ENCODE measurements around the gene LTBP4. TPM values are rescaled to one million over a fixed set of nuclear protein-coding genes. Genes with fewer than 3 reads are reported as not detected.
A peak's percentile ranks its signal among the peaks of the same experiment; 100 is the strongest.
"Not testable (repeated sequence)": the region's sequence is repeated elsewhere in the genome, so short reads cannot be mapped to it uniquely, and the experiment has no call there.

Gene LTBP4
- total RNA-seq (2014; rRNA removed; shearing (Covaris generic)), result 4.7 and 5.6 TPM in 2 replicates

- no peak for DNase-seq (ENCODE audit: low spot score)
These were observed at the start of gene LTBP4 for GRCh38 chr19:40601134-40601974. TSS of gene LTBP4 (plus strand) at chr19:40601369. CDS start at chr19:40601388, 19 bp downstream.

- no peak for DNase-seq (ENCODE audit: low spot score)
These were observed 48.3 kb upstream of the LTBP4 start for GRCh38 chr19:40552848-40553247.

DNA sequence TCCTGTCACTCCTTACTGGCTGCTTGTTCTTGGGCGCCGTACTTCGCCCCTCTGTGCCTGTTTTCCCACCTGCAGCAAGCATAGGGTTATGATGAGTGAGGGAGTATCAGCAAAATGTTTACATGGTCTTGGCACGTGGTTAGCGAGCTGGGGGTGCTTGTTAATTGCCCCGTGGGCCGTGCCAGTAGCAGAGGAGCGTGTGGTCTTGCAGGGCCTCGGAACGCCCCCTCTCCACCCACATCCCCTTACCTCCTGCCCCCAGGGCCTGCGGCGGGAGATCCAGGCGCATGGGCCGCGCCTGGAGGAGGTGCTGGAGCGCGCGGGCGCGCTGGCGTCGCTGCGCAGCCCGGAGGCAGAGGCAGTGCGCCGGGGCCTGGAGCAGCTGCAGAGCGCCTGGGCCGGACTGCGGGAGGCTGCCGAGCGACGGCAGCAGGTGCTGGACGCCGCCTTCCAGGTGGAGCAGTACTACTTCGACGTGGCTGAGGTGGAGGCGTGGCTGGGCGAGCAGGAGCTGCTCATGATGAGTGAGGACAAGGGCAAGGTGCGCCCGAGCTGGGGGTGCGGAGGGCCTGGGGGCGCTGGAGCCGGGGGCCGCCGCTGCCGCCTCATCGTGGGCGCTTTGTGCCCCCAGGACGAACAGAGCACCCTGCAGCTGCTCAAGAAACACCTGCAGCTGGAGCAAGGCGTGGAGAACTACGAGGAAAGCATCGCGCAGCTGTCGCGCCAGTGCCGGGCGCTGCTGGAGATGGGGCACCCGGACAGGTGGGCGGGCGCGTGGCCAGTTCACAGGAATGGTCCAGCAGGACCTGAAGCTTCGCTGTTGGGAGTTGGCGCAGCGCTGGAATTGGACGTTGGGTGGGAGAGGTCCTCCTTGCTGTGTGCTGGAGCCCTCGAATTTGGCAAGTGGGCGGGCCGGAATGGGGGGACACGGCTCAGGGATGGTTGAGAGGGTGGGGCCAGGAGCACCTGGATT is 47.0 kb upstream of the LTBP4 start:
- DNase-seq (ENCODE audit: low spot score), result no peak

GRCh38 chr19:40555978-40556689 is 45.0 kb upstream of the LTBP4 start:
- DNase-seq (ENCODE audit: low spot score), result no peak

DNA sequence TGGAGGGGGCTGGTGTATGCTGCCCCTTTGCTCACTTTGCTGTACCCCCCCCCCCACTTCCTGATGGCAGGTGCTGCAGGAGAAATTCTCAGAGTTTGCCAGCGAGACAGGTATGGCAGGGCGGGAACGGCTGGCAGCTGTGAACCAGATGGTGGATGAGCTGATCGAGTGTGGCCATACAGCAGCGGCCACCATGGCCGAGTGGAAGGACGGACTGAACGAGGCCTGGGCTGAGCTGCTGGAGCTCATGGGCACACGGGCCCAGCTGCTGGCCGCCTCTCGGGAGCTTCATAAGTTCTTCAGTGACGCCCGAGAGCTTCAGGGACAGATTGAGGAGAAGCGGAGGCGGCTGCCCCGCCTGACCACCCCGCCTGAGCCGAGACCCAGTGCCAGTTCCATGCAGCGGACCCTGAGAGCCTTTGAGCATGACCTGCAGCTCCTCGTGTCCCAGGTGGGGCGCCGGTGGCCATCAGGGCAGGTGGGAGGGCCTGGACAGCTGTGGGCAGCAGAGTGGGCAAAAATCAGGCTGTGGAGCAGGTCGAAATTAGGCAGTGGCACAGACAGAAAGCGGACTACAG is 44.1 kb upstream of the LTBP4 start:
- DNase-seq (ENCODE audit: low spot score), result no peak

GRCh38 chr19:40559394-40559793 is 41.8 kb upstream of the LTBP4 start:
- DNase-seq (ENCODE audit: low spot score), result no peak

- DNase-seq (ENCODE audit: low spot score), result no peak
These were observed 41.1 kb upstream of the LTBP4 start for GRCh38 chr19:40560092-40560507.

- no peak for DNase-seq (ENCODE audit: low spot score)
These were observed 39.2 kb upstream of the LTBP4 start for GRCh38 chr19:40561947-40562346.

- not testable (repeated sequence) for DNase-seq (ENCODE audit: low spot score)
These were observed 36.6 kb upstream of the LTBP4 start for GRCh38 chr19:40564535-40564934.

DNA sequence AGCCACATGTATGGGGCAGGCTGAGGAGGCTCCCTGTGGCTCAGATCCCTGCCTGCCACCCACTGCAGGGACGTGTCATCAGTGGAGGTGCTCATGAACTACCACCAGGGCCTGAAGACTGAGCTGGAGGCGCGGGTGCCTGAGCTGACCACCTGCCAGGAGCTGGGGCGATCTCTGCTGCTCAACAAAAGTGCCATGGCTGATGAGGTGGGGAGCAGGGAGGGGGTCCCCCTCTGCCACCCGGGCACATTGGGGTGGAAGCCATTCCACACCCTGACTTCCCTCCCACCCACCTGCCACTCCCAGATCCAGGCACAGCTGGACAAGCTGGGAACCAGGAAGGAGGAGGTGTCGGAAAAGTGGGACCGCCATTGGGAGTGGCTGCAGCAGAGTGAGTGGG is 35.8 kb upstream of the LTBP4 start:
- no peak for DNase-seq (ENCODE audit: low spot score)

- no peak for DNase-seq (ENCODE audit: low spot score)
These were observed 35.2 kb upstream of the LTBP4 start for GRCh38 chr19:40565910-40566495.

DNA sequence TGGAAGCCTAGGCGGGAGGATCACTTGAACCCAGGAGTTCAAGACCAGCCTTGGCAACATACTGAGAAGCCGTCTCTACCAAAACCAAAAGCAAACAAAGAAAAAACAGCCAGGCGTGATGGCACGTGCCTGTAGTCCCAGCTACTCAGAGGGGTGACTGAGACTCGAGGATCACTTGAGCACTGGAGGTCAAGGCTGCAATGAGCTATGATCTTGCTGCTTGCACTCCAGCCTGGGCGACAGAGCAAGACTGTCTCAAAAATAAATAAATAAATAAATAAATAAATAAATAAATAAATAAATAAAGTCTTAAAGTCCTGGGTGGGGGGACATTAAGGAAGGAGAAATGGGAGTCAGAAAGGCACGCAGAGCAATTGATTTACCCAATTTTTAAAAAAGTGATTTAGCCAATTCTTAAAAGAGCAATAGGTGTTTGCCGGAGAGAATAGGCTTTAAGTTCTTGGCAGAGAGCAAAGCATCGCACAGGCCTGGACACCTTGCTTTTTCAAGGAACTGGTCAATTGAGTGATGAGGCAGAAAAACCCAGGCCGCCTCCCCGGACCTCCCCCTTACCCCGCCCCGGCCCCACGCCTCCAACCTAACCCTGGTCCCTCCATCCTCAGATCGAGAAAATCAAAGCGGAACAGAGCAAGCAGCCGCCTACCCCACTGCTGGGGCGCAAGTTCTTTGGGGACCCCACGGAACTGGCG is 34.0 kb upstream of the LTBP4 start:
- no peak for DNase-seq (ENCODE audit: low spot score)

DNA sequence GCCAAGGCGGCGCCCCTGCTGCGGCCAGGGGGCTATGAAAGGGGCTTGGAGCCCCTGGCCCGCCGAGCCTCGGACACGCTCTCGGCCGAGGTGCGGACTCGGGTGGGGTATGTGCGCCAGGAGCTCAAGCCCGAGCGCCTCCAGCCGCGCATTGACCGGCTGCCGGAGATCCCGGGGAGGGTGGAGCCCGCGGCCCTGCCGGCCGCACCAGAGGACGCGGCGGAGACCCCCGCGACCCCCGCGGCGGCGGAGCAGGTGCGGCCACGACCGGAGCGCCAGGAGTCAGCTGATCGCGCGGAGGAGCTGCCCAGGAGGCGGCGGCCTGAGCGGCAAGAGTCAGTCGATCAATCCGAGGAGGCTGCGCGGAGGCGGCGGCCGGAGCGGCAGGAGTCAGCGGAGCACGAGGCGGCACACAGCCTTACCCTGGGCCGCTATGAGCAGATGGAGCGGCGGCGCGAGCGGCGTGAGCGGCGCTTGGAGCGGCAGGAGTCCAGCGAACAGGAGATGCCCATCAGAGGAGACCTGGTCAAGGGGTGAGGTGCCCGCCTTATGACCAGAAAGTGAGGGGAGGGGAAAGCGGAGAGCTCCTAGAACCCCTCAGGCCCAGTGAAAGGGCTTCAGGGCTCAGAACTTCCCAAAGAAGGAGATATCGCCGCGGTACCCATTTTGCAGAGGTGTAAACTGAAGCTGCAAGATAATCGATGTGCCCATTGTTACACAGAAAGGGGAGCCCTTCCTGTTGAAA is 33.2 kb upstream of the LTBP4 start:
- no peak for DNase-seq (ENCODE audit: low spot score)

DNA sequence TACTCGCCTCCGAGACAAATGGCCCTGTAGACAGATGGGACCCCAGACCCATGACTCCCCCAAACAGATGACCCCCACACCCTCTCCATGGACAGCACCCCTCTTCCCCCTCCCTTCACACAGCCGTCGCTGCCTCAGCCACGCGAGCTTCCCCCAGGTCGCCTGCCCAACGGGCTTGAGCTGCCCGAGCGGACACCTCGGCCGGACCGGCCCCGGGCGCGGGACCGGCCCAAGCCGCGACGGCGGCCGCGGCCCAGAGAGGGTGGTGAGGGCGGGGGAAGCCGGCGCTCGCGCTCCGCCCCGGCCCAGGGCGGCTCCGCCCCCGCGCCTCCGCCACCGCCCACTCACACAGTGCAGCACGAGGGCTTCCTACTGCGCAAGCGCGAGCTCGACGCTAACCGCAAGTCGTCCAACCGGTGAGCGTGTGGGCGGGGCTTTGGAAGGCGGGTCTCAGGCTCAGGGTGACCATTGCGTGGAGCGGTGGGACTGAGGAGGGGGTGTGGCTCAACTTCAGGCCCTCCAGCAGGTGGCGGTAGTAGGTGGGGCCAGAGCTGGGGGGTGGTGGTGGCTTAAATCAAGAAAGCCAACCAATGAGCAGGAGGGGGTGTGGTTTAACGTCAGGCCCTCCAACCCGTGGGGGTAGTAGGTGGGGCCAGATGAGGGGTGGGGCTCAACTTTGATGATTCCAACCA is 30.7 kb upstream of the LTBP4 start:
- DNase-seq (ENCODE audit: low spot score), result peak; percentile 99

GRCh38 chr19:40571005-40571318 is 30.2 kb upstream of the LTBP4 start:
- no peak for DNase-seq (ENCODE audit: low spot score)

DNA sequence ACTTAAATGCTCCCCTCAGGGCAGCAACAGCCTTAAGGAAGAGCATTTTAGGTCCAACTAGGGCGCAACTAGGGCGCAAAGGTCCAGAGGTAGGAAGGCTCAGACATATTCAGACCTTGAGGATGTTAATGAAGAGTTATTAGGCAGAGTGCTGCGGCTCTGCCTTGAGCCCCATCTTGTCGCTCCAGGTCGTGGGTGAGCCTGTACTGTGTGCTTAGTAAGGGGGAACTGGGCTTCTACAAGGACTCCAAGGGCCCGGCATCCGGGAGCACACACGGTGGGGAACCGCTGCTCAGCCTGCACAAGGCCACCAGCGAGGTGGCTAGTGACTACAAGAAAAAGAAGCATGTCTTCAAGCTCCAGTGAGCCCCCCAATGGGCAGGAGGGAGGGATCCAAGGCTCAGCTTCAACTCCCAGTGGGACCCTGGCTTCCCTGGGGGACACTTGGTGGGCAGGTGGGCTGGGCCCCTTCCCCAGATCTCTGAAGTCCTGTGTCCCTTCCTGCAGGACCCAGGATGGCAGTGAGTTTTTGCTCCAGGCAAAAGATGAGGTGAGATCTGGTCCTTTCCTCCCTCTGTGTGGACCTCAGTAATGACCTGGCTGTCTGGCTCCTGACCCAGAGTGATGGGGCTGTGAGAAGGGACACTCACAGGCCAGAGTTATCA is 29.2 kb upstream of the LTBP4 start:
- no peak for DNase-seq (ENCODE audit: low spot score)

GRCh38 chr19:40575326-40575725 is 25.8 kb upstream of the LTBP4 start:
- no peak for DNase-seq (ENCODE audit: low spot score)

GRCh38 chr19:40576151-40576584 is 25.0 kb upstream of the LTBP4 start:
- DNase-seq (ENCODE audit: low spot score), result no peak
